NCI-H128 (cell line): Measurements from ENCODE around the gene AK1.

Experiments used
- DNase-seq: peaks from one replicate; lab custom pipeline; 2025; ENCODE audit not compliant: unreplicated experiment; lab: John Stamatoyannopoulos, UW

Gene AK1

DNA sequence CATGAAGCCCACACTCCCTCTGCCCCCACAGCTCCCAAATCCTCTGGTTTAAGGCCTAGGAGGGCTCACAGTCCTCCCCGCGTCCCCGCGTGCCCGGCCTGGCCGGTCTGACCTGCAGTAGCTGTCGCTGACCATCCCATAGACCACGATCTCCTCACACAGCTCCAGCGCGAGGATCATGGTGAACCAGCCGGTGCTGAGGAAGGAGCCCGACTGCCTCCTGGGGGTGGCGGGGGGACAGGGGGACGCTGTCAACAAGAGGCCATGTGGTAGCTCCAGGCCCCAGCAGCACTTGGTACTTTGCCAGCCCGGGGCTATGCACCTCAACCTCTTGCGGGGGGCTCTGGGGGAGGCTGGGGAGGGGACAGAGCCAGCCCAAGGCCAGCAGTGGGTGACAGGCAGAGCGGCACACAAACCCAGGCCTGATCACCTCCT lies 32.4 kb upstream of the AK1 start:
- no peak for DNase-seq

DNA sequence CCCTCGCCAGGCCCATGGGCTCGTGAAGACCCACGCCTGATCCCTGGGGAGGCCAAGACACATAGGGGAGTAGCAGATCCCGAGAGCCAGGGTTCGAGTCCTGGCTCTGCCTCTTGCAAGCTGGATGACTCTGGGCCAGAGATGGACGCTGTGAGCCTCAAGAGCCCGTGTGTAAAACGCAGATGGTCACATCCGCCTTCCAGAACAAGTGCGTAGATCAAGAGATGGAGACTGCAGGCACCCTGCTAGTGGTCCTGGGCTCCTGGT lies 31.1 kb upstream of the AK1 start:
- no peak for DNase-seq

DNA sequence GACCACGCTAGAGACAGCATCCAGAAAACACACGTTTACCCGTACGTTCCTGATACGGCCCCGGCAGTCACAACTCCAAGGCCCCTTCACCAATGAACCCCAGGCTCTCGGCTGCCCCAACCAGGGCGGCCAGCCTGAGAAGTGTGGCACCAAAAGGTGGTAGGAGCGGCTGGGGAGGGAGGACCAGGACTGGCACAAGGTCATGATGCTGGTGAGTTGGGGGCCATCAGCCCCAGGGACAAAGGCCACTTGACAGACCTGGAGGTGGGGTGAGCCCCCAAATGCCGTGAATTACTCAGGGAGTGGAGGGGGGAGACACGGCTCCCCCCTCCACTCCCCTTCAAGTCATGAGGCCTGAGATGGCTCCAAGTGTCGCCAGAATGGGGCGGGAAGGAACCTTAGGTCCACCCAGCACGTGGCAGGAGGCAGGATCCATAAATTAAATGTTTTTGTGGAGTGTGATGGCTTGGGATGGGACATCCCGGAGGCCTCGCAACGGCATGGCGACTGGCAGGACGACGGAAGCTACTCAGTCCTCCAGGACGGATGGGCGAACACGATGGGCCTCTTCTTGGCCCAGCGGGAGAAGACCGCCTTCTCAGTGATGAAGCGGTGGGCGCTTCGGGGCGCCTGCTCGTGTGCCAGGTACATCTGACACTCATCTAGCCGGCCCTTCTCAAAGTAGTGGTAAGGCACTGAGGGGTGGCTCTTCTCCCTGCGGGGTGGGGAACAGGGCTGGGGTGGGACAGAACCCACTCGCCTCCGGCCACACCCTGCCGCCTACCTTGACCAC lies 30.6 kb upstream of the AK1 start:
- DNase-seq: no peak

DNA sequence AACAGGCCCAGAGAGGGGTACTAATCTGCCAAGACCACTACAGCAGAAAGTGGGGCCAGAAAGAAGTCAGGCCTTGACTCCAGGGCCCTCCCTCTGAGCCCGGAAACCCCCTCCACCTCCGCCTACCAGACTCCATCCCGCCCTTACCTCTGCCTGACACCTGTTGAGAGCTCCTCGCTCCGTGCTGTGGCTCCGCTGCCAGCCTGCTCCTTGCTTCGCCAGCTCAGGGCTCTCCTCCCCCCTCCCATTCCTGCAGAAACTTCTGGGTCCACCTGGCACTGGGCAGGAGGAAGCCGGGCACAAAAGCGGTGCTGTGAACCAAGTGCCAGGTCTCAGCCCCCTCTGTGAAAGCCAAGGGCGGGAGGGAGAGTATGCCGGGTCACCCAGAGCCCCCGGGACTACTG lies 28.3 kb upstream of the AK1 start:
- DNase-seq: no peak

DNA sequence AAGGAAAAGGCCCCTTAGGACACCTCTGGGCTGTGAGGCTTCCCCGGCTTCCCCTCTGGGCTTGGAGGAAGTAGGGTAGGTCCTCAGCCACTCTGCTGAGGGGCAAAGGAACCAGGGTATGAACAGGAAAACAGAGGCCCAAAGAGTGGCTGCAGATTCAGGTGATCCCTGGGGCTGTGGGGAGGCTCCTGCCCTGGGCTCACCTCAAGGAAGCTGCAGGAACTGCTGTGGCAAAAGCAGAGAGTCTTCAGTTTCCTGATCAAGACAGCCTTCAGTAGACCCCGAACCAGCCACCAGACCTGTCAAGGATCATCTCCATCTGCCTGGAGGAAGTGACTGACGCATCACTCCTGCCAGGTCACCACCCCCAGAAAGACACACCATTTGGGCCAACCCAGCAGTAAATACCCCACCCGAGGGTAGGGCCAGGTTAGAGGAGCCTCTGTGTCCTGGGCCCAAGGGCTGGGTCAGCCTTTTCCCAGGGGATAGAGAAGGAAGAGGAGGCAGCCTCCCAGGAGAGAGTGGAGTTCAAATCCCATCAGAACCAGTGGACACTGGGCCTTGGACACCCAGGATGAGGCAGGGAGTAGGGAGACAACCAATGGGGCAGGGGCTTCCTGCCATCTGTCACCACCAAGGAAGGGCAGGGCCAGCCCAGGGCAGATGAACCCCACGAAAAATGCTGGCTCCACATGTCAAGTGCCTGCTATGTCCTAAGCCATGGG lies 27.7 kb upstream of the AK1 start:
- DNase-seq: no peak

DNA sequence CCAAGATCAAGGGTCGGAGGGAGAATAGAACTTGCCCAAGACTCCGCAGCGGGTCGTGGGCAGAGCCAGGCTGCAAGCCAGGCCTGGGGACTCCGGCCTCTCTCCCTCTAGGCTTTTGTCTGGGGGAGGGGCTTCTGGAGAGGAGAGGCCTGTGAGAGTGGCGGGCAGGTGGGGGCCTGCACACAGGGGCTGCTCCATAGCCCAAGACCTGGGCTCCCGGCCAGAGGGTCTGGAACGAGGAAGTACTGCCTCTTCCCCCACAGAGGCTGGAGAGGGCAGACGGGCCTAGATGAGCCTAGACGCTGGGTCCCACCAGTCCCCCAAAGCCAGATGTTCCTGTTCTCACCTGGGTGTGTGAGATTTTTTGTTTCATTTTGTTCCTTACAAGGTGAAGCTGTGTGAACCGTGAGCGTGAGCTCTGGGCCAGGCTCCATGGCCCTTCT lies 27.1 kb upstream of the AK1 start:
- DNase-seq: no peak

DNA sequence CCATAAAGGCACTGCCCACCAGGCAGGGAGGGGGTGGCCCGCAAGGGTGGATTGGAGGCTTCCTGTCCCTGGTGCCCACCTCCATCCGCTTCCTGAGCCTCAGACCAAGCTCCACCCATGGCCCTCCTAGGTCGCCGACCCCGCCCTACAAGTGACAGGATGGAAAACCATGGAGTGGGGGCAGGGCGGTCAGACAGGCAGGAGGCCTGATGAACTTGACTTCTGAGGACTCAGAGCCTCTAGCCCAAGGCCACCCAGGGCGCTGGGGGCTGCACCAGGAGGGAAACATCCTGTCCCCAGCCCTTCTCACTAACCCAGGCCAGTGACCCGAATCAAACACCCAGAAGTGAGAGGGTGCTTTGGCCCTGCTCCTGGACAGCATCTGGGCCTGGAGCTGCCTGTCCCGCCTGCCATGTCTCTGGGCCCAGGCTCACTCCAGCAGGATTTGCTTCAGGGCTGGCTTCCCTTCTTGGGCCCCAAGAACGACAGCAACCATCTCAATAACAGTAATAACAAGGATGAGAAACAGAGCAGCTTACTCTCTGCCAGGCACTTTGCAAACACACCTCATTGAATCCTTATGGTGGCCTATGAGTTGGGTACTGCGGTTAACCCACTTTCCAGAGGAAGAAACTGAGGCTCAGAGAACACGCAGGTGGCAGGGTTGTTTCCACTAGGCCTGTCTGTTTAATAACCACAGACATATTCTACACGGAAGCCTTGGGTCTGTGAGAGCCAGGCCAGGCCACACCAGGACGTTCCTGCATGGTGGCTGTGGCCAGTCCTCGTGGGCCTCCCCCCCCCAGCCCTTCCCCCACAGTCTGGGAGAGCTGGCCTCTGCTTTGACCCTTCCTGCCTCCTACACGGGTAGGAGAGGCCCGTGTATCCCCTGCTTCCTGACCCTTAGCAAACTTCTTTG lies 26.3 kb upstream of the AK1 start:
- DNase-seq: no peak

DNA sequence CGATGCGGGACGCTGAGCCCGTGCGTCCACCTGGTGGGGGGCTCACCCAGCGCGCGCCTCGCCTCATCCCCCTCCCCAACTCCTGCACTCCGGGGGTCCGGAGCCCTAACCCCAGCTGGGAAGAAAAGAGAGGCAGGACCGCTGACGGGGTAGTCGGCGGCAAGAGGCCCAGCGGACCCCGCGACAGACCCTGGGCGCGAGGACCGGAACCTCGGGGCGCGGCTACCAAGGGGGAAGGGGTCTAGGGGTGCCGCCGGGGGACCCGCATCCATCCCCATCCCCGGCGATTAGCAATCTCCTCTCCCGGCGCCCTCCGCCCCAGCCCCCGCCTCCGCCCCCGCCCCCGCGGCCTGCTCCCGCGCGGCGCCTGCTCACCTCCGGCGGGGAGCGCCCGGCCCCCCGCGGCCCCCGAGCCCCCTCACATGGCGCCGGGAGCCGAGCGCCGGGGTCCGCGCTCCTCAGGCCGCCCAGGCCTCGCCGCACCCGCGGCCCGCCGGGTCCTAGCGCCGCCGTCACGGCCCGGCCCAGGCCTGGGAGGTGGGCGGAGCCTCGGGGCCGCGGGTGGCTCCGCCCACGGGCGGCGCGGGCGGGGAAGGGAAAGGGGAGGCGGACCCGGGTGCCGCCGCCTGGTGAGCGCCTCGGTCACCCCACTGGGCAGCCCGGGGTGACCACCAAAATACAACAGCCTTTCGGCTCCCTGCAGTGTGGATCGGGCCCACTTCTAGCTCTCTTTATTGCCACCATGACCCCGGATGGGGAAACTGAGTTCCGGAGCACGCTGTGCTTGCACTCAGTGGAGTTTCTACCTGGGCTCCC lies 21.9 kb upstream of the AK1 start, which contains the start of gene ST6GALNAC6:
Gene ST6GALNAC6 (minus strand): TSS at position 476 of the 816 bp plus-strand sequence. CDS start 1,622 bp downstream, outside the sequence.
- peak; percentile 25 for DNase-seq

DNA sequence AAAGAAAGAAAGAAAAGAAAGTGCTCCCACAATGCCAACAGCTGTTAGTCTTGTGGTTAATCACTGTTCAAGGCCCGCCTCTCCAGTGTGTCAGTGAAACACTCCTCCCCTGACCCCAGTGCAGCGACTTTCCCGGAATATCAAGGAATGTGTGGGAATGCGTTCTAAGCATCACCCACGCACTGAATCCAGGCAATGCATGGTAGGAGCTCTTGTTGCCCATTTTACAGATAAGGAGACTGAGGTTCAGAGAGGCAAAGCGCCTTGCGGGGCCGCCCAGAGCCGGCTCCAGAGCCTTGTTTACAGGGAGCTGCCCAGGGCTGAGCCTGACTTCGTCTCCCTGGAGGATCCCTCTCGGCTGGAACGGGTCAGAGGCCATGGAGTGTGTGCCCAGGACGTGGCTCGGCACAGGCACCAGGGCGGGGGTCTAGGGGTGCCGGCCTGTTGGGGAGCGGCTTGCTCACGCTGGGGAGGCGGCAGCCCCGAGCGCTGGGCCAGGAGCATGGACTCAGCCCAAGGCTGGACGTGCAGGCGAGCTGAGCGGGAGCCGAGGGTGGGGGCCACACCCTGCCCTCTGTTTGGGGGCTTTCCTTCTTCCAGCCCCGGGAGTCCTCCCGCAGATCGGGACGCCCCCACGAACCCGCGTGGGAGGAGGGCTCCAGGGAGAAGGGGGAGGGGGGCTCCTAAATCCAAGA lies 21.1 kb upstream of the AK1 start:
- DNase-seq: no peak

DNA sequence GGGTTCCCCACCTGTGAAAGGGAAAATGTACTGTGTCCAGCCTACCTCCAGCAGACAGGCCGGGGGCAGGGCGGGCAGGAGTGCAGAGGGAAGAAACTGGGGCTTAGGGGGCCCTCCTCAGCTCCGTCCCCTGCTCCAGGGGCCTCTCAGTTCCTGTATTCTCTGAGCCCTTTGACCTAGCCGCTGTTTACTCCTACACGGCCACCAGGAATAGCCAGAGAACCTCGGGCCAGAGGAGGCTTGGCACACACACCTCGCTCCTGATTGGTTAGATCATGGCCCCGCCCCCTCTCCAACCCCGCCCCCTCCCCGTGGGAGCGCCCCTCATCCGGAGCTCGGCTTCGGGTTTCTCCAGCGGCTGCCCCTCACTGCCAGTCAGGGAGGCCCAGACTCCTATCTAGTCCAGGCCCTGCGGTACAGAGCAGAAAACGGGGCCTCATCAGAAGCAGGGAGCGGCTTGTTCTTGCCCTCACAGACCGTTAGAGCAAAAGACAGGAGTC lies 19.8 kb upstream of the AK1 start:
- no peak for DNase-seq

DNA sequence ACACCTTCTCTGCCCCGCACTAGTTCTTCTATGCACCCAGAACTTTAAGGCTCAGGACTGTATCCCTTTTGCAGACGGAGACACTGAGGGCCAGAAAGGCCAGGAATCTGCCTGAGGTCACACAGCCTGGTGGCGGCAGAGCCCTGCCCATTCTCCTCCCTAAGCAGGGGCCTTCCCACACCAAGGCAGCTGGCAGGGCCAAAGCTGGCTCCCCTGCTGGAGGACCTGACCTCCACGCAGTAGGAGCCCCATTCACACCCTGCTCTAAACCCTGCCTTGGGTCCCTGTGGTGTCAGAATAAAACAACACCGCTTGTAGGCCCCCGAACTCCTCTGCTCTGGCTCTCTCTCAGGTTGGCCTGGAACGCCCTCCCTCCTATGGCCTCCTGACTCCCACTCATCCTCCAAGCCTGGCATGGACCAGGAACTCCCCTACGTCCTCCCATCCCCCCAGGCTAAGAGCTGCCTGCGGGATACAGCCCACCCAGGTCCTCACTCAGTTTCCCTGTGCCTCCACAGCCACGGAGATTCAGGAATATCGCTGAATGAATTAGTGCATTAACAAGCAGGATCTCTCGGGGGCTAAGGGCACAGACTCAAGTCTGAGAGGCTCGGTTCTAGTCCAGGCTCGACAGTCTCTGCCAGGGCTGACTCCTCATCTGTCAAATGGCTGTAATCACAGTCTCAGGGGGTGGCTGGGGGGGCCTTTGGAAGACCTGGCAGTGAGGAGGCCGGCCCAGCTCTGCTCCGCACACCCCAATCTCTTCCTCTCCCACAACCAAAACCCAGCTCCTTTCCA lies 19.1 kb upstream of the AK1 start:
- no peak for DNase-seq

DNA sequence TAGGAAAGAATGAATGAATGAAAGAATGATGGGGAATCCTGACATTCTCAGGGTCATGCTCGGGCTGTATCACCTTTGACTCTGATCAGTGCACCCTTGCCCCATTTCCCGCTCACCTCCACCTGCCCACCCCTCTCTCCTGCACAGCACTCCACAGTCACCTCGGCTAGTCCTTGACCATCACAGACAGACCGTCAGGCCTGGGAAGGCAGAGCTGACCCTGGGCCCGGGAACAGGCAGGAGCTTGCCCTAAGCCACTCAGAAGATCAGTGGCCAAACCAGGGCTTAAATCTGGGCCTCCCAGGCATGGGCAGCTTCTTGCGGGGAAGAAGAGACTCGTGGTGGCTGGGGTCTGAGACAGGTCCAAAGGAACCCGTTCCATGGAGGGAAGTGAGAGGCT lies 18.3 kb upstream of the AK1 start:
- DNase-seq: no peak

DNA sequence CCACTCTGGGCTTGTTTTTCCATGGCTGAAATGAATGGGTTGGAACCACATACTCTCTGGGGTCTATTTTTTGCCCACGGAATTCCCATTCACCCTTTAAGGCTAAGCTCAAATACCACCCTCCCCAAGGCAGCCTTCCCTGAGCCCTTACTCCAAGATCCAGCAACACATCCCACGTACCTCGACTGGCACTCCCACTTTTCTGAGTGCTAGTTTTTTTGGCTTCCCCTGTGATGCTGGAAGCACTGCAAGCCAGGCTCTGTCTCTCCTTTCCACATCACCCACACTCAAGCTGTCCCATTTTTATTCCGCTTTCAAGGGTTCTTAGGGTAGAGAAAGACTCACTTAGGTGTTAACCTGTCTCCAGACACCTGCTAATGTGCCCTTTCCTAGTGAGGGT lies 15.9 kb upstream of the AK1 start:
- no peak for DNase-seq

DNA sequence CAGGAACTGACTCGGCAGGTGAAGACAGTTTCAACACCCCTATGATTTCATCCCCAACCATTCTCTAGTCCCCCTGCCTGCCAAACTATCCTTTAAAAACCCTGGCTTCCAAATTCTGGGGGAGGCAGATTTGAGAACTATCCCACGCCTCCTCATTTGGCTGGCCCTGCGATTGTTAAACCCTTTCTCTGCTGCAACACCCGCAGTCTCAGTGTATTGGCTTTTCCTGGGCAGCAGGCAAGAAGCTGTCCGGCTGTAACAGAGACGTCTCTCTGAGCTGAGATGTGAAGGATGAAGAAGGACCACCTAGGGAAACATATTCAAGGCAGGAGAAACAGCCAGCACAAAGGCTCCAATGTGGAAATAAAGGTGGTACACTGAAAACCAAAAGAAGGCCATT lies 15.4 kb upstream of the AK1 start:
- DNase-seq: no peak

DNA sequence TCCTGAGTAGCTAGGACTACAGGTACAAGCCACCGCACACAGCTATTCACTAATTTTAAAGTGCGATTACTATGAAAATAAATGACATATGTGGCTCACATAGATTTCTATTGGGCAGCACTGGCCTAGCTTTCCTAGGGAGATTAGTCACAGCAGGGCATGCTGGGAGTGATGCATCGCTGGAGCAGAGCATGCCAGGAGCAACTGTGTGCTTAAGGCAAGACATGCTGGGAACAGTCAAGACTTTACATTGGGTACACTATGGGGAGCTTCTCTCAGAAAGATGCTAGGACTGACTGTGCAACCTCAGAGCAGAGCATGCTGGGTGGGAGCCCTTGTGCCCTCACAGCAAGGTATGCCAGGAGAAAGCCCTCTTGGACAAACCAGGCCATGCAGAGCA lies 12.6 kb upstream of the AK1 start:
- DNase-seq: no peak

DNA sequence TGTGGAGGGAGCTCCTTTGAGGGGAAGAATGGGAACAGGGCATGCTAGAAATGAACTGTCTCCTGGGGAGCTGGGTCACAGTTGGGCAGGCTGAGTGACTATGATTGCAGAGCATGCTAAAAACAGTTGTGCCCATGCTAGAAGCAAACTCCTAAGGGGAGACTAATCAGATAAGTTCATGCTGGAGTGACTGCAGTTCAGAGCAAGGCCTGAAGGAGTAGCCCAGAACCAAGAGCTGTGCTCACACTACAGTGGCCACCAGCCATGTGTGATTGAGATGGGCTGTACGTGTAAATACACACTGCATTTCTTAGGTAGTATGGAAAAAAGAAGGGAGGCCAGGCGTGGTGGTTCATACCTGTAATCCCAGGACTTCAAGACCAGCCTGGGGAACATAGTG lies 10.3 kb upstream of the AK1 start:
- no peak for DNase-seq

DNA sequence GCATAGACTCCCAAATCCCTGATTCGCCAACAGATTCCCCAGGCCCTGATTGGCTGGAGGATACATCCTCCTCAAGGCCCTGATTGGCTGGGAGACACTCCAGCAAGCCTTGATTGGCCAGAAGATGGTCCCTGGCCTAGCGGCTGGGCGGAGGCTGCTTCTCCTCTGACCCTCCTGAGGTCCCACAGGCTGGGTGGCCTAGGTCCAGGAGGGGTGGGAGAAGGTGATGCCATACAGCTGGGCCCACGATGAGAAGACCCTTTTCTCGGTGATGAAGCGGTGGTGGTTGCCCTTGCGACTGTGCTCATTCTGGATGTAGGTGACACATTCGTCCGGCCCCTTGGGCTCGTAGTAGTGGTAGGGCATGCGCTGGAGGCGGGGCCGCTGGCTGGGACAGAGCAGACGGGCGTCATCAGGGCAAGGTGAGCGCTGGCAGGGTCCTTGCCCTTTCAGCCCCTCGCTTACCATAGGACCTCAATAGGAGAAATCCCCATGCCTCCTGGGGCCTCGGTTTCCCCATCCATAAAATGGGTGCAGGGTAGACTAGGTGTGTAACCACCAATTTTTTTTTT lies 9.0 kb upstream of the AK1 start:
- DNase-seq: no peak

DNA sequence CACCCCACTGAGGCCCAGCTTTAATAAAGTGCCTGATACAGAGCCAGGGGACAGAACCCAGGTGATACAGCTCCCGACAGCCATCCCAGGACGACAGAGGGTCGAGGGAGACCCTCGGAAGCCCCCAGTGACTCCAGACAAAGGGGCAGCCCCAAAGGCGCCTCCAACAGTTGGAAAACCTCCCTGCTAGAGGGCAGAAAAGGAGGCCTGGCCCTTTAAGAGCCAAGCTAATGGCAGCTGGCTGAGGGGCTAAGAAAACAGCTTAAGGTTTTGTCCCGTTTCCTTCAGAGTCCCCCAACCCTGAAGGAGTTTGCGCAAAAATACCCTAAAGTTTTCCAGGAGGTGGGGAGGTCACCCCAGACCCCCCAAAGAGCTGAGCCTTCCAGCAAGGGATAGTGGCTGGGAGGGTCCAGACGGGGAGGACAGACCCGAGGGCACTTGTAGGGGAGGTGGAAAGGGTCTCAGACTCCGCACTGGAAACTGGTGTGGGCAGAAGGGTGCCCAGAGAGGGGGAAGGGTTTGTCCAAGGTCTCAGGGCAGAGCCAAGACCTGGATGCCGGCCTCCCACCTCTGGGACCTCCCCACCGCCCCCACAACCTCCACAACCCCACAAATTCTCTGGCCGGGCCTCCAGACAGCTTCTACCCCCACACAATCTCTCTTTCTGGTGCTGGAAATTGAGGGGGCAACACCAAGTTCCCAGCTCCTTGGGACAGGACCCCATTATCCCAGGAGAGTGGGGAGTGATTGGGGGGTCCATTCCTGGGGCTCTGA lies 8.2 kb upstream of the AK1 start:
- DNase-seq: no peak
